ENCODE data around the gene RALGDS. TPM values are rescaled to one million over a fixed set of nuclear protein-coding genes. Genes with fewer than 3 reads are reported as not detected.

Gene RALGDS
- total and polyA plus RNA-seq, 9 of the 15 experiments (the other 6 are each of a cell fraction or from before 2014, with no cell fraction given) = 0.75 to 43.3 (median 27.1) TPM

- ChIA-PET POLR2A (interaction anchor here (0.6 to 2.0 kb wide), 11 partner anchors 9 to 199 kb away, joined by 3 to 10 read pairs (median 4); no protein-coding TSS in a partner anchor), CTCF (ENCODE audit: low intra/inter-chr PET ratio) (interaction anchor here (0.9 to 3.4 kb wide), 4 partner anchors 41 to 166 kb away, joined by 3 to 26 read pairs (median 5); partner anchors contain the start of gene GFI1B)
- H2AFZ ChIP-seq (ENCODE audit: low read depth, low read length) = peak overlapping the region; percentile 51
- peaks cover 27% of the 10 kb centered on the region; the same call in 1 of the 2 replicates for H4K20me1 ChIP-seq (replicated peaks; ENCODE audit: control insufficient read depth, insufficient read depth, low read length)
- no peaks in the 10 kb centered on the region for H3K27me3 ChIP-seq (ENCODE audit: control insufficient read depth in 2 of 2, insufficient read depth in 2 of 2, low read length in 2 of 2)
- peaks cover 9% of the 10 kb centered on the region for H3K9me1 ChIP-seq (ENCODE audit: control insufficient read depth, insufficient read depth, low read length)
- FAIRE-seq (peak; percentile 90), DNase-seq (ENCODE audit: extremely low read depth in 1 of 4, low spot score in 3 of 4) (peak; percentile 74 to 83 (median 77)), ATAC-seq (peak; percentile 74)
- peak overlapping the region; percentile 65 to 91 for H3K9ac ChIP-seq (ENCODE audit: insufficient read depth in 1 of 2, low read depth in 2 of 2, low read length in 2 of 2)
- H3K4me2 ChIP-seq (ENCODE audit: insufficient read depth, low read length) = peak overlapping the region; percentile 75
- H3K79me2 ChIP-seq (ENCODE audit: control insufficient read depth, insufficient read depth, low read length) = peaks cover 91% of the 10 kb centered on the region
- peak overlapping the region; percentile 72 for H3K27ac ChIP-seq (ENCODE audit: extremely low read depth, low read depth, low read length)
- H3K4me3 ChIP-seq = peak overlapping the region; percentile 41
- H3K9me3 ChIP-seq (replicated peaks; ENCODE audit: control insufficient read depth, insufficient read depth, low read depth, low read length) = no peaks in the 10 kb centered on the region
- H3K36me3 ChIP-seq (ENCODE audit: control insufficient read depth, insufficient read depth, low read length) = peaks cover 18% of the 10 kb centered on the region; the same call in 1 of the 3 replicates
- in situ Hi-C loops (cut with MboI) = no loop called here
- BruUV-seq (replicated peaks) = no TSS peak
- peaks cover 55 to 80% of the 10 kb centered on the region in 2 experiments for H3K4me1 ChIP-seq (replicated peaks in 1 of 2; ENCODE audit: control insufficient read depth in 2 of 2, insufficient read depth in 2 of 2, low read length in 2 of 2)
- intact Hi-C loops (cut with micrococcal nuclease) = loop anchor here (1.0 kb wide), 2 partner anchors 21 to 41 kb away; no protein-coding TSS in a partner anchor
- 4% methylated on average over 42 of the region's 52 CpGs for WGBS (ENCODE audit: insufficient coverage, low coverage, missing lambda C conversion rate)
- TF ChIP-seq NR2F6 (CRISPR knock-in tag; IDR thresholded peaks at IDR 0.05) = no peak
- no peak for TF ChIP-seq ZNF121 (CRISPR knock-in tag; conservative IDR thresholded peaks at IDR 0.05)
- TF ChIP-seq PHF20 (IDR thresholded peaks at IDR 0.05; ENCODE audit: partially characterized antibody) = no peak
- 0 out of 2 replicates have a peak, but pooled peaks have one; percentile 25 for TF ChIP-seq HOMEZ (CRISPR knock-in tag; IDR thresholded peaks at IDR 0.05)
- no peak for TF ChIP-seq POLR2AphosphoS5 (IDR thresholded peaks at IDR 0.05; ENCODE audit: control insufficient read depth, insufficient read depth, low read depth, low read length)
- TF ChIP-seq HMGN3 (IDR thresholded peaks at IDR 0.05; ENCODE audit: borderline replicate concordance, extremely low read depth, insufficient read length, low read depth, low read length) = peak; percentile 75
- peak; percentile 93 for TF ChIP-seq HDGF (IDR thresholded peaks at IDR 0.05)
- no peak for TF ChIP-seq CSDE1 (IDR thresholded peaks at IDR 0.05)
- TF ChIP-seq HDAC2 (IDR thresholded peaks at IDR 0.05) = peak; percentile 85; the same call in 1 of the 2 replicates
- TF ChIP-seq POLR2AphosphoS2 (IDR thresholded peaks at IDR 0.05; ENCODE audit: low read length) = no peak
- TF ChIP-seq ZFP30 (CRISPR knock-in tag; IDR thresholded peaks at IDR 0.05; ENCODE audit: borderline replicate concordance) = no peak
- 0 out of 2 replicates have a peak, but pooled peaks have one; percentile 11 for TF ChIP-seq KDM2B (CRISPR knock-in tag; IDR thresholded peaks at IDR 0.05)
- TF ChIP-seq BRD9 (IDR thresholded peaks at IDR 0.05; ENCODE audit: low read depth, partially characterized antibody) = peak; percentile 73
- no peak for TF ChIP-seq MCM5 (IDR thresholded peaks at IDR 0.05; ENCODE audit: low read depth)
- TF ChIP-seq ZBTB2 (IDR thresholded peaks at IDR 0.05) = peak; percentile 58; the same call in 1 of the 2 replicates
- peak; percentile 45 for TF ChIP-seq RBBP5 (IDR thresholded peaks at IDR 0.05; ENCODE audit: borderline replicate concordance, insufficient read depth, low read length, poor library complexity, severe bottlenecking)
- TF ChIP-seq GATAD2B (IDR thresholded peaks at IDR 0.05; ENCODE audit: borderline replicate concordance) = no peak; the same call in 1 of the 2 replicates
- TF ChIP-seq MAFF (IDR thresholded peaks at IDR 0.05; ENCODE audit: low read length) = no peak
- TF ChIP-seq FUS (optimal IDR thresholded peaks at IDR 0.05; ENCODE audit: low read depth, low read length) = no peak
Observed at GRCh38 chr9:133144142-133144903, 23.3 kb upstream of the RALGDS start.
